Endometrial microvascular endothelial cells (primary cell): Measurements from ENCODE around the gene RBM19. TPM values are rescaled to one million over a fixed set of nuclear protein-coding genes. Genes with fewer than 3 reads are reported as not detected.

ENCODE experiments used
- in situ Hi-C: cut with HindIII; loops from 2 replicates; pipeline ENCODE4 v1.10.0; 2017; ENCODE audit warnings: low sequenced_read_pairs, low pct_unique_long_range_greater_than_20kb; ENCODE audit errors: inconsistent ontology term
- total RNA-seq: library from RNA; depleted of rRNA; stranded (reverse); fragments of >200 nt; gene quantifications from one replicate; pipeline ENCODE4 v1.2.3, GENCODE V29; 2015; ENCODE audit errors: inconsistent ontology term

The RBM19 gene
- total RNA-seq, 1 donor from 2014 or later, result 30.6 TPM

DNA sequence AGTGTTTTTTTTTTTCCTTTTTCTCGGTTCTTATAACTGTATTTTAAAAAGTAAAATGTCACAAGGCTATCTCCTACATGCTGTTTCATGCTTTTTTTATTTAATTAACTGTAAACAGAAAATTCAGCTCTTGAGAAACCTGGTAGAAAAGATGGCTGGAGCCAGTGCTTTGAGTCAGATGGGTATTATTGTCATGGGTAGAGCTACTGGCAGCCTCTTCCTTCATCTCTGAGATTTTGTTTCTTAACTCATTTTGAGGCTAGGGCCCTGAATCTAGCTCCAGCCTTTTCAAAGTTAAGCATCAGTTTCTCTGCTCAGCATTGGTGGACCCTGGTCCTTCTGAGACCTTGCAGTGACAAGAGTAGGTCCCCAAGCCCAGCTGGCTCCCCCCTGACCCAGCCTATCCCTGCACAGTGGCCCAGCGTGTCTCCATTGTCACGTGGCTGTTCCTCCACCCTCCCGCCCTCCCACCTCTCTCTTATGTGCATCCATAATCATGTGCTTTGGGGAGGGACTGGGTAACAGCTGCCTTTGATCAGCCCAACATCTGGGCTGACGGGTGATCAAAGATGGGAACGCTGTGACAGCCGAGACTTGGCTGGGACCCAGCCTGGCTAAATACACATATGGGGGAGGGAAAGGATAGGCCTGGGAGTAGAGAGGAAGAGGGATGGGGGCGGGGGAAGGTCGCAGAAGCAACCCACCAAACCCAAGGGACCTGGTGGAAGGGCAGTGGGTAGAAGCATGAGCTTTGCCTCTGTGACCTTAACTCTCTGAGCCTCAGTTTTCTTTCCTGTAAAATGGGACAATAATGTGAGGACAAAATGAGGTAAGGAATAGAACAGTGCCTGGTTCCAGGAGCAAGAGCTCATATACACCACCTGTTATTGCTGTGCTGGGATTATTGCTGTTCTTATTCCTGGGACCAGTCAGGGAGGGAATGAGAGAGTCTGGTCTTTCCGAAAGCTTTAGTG is 24.4 kb upstream of the RBM19 start:
- in situ Hi-C loops, result no loop called here

GRCh38 chr12:113988976-113989375 is 22.9 kb upstream of the RBM19 start:
- in situ Hi-C loops, result no loop called here

DNA sequence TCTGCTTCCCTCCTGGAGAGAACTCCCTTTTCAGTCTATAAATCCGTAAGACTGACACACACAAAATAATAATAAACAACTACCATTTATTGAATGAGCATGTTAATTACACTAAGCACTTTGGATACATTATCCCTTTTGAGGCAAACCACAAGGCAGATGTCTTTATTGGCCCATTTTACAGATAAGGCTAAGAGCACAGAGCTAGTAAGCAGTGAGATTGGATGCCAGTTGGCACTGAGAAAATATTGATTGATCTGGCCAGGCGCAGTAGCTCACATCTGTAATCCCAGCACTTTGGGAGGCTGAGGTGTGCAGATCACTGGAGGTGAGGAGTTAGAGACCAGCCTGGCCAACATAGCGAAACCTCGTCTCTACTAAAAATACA is 21.9 kb upstream of the RBM19 start:
- in situ Hi-C loops, result no loop called here

DNA sequence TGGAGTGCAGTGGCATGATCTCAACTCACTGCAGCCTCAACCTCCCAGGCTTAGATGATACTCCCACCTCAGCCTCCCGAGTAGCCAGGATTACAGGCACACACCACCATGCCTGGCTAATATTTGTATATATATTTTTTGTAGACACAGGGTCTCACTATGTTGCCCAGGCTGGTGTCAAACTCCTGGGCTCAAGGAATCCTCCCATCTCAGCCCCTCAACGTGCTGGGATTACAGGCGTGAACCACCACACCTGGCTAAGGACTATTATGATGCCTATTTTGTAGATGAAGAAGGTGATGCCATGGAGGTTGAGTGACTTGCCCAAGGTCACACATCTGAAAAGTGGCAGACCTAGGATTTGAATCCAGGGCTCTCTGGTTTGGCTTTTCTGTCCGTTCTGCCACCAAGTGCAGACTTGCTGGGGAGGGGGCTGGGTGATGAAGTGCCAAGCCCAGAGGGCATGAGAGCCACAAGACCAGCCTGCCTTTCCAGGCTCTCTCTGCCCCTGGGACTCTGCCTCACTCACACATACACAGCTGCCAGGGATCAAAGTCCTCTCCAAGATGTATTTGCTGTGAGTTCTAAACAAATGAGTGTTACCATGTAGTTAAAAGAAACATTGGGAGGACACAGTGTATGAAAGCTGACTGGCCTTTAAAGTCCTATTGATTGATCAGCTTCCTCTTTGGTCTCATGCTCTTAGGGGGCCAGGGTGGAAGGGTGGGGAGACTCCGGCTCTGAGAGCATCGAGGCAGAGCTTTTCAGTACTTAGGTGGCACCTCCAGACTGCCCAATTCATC is 21.3 kb upstream of the RBM19 start:
- in situ Hi-C loops, result no loop called here

- in situ Hi-C loops, result no loop called here
Measured at GRCh38 chr12:113984464-113984863, 18.3 kb upstream of the RBM19 start.

- in situ Hi-C loops, result no loop called here
Measured at GRCh38 chr12:113983777-113984448, 17.8 kb upstream of the RBM19 start.

GRCh38 chr12:113983265-113983664 is 17.1 kb upstream of the RBM19 start:
- in situ Hi-C loops, result no loop called here

GRCh38 chr12:113981876-113982275 is 15.8 kb upstream of the RBM19 start:
- in situ Hi-C loops, result no loop called here

DNA sequence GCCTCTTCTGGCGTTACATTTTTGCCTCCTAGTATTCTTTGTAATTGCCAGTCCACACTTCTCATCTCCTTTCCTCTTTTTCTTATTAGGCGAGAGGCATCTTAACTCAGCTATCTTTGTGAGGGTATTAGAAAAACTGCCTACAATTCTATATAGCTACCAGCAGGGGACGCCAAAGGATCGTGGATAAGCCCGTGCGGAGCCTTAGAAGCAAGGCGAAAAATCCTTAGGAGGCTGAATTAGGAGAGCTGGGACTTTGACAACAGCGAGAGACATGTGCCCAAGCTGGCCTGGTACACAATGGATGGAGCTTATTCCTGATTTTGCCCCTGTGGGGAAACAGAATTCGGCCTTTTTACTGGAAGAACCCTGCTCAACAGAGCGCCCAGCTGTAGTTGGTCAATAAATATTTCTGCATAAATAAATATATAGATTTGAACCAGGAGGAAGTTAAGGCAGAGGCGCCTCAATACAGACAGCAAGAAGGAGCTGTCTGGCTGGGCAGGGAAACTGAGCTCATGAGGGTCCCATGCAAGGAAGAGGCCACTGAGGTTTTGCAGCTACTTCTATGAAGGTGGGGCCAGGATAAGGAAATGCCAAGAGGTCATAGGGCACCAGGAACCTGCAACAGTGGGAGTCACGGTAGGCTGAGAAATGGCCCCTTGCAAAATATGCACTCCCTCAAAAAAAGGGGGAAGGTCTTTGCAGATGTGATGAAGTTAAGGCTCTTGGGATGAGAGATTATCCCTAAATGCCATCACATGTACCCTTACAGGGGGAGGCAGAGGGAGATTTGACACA is 14.6 kb upstream of the RBM19 start:
- in situ Hi-C loops, result no loop called here

GRCh38 chr12:113980054-113980453 is 13.9 kb upstream of the RBM19 start:
- in situ Hi-C loops, result no loop called here

DNA sequence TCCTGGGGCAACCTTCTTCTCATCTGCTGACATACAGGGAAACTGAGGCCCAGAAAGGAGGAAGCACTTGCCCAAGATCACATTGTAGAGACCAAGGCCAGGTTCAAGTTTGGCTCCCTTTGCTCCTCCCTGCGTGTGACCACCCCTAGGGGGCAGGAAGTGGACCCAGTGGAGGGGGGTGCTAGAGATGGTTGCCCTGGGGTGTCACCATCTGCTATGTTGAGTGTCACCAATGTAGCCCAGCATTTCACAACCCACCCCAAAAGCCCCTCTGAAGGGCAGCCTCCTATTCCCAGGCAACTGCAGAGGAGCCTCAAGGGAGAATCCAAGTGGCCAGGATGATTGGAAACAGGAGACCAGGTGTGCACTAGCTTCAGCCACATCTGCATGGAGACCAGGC is 12.0 kb upstream of the RBM19 start:
- in situ Hi-C loops, result no loop called here

DNA sequence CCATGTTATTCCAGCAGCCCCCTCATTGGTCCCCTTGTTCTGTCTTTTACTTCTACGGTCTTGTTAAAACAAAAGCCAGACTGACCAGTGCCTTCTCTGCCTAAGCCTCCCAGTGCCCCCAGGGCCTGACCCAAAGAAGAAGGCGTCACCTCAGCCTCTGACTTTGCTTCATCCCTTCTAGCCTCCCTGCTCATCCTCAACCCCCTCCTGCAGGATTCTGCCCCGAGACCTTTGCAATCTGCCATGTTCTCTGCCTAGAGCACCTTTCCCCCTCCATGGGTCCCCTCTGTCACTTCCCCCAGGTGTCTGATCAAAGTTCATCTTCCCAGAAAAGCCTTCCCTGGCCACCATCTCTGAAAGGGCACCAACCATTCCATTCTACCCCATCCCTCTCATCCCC is 7.9 kb upstream of the RBM19 start:
- in situ Hi-C loops, result no loop called here

DNA sequence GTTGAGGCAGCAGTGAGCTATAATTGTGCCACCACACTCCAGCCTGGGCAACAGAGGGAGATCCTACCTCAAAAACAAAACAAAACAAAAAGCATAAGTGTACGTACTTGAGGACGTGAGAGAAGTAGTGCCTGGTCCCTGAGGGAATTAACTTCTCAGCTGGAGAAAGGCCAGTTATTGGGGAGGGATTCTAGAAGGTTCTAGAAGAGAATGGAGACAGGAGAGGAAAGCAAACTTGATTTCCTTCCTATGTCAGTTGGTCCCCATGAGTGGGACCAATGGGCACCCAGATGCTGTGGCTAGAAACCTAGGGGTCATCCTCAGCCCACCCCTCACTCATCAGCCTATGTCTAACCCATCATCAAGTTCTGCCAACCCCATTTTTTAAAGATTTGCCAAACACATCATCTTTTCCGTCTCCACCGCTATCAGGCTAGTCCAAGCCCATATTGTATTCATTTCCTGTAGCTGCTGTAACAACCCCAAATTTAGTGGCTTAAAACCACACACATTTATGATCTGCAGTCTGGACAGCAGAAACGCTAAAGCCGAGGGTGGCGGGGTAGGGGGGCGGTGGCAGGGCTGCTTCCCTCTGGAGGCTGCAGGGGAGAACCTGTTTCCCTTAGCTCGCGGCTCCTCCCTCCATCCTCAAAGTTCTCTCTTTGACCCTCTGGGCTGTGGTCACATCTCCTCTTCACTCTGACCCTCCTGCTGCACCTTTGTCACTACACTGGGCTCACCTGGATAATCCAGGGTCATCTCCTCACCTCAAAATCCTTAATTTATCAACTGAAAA is 7.2 kb upstream of the RBM19 start:
- in situ Hi-C loops, result no loop called here

DNA sequence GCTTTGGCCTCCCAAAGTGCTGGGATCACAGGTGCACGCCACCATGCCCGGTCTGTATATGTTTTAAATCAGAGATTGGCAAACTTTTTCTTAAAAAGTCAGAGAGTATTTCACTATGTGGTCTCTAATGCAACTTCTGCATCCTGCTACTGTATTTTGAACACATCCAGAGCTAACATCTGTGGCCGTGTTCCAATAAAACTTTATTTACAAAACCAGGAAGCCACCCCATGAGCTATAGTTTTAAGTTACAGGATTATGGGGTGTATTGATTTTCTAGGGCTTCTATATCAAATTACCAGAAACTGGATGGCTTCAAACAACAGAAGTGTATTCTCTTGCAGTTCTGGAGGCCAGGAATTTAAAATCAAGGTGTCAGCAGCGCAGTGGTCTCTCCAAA is 5.3 kb upstream of the RBM19 start:
- in situ Hi-C loops, result no loop called here

- in situ Hi-C loops, result no loop called here
Measured at GRCh38 chr12:113970211-113970610, 4.1 kb upstream of the RBM19 start.

DNA sequence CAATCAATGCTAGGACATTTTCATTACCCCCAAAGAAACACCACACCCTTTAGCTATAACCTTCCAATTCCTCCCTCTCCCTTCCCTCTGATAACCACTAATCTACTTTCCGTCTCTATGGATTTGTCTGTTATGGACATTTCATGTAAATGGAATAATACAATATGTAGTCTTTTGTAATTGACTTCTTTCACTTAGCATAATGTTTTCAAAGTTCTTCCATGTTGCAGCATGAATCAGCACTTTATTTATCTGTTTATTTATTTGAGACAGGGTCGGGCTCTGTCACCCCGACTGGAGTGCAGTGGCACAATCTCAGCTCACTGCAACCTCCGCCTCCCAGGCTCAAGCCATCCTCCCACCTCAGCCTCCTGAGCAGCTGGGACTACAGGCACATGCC is 1.2 kb upstream of the RBM19 start:
- in situ Hi-C loops, result no loop called here

DNA sequence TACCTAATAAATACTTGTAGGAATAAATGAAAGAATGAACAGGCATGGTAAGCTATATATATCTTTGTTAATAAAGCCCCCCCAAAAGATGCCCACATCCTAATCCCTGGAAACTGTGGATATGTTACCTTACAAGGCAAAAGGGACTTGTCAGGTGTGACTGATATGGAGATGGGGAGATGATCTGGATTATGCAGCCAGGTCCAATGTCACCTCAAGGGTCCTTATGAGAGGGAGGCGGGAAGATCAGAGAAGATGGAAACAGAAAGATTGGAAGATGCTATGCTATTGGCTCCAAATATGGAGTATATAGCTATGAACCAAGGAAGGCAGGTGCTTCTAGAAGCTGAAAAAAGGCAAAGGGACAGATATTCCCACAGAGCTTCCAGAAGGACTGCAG is 3.4 kb downstream of the RBM19 start:
- in situ Hi-C loops, result no loop called here
